HG03039 (cell line): ENCODE data around the gene RFWD3.

Source experiments
- ATAC-seq: cut with Tn5 transposase; IDR thresholded peaks from one replicate; pipeline ENCODE4 v1.9.1; 2021; ENCODE audit warnings: mild to moderate bottlenecking, moderate library complexity; ENCODE audit not compliant: unreplicated experiment

The RFWD3 gene

DNA sequence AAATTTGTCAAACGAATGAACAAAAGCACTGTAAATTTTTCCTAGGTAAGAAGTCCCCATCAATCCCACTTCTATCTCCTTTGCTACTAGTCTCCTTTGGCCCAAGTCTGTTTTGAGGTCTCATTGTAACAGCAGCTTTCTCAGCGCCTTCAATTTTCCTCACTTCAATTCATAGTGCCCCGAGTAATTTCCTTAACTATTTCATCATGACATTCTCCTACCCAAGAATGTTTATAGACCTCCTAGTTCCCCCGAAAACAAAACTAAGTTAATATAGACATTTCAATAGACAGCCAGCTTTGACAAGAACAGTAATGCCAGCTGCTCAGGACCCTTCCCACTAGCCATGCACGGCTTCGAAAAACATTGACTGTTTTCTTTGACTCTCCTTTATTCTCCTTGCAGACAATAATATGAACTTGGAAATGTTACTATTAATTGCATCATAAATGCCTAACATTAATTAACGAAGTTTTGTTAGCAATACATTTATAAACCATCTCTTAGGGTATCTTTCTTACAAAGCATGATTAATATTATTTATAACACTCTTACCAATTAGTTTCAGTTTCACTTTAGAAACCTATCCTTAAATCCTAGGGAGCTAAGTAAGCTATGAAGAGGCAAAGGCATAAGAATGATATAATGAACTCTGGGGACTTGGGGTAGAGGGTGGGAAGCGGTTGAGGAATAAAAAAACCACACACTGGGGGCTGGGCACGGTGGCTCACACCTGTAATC lies 82.6 kb downstream of the RFWD3 start:
- ATAC-seq: no peak

DNA sequence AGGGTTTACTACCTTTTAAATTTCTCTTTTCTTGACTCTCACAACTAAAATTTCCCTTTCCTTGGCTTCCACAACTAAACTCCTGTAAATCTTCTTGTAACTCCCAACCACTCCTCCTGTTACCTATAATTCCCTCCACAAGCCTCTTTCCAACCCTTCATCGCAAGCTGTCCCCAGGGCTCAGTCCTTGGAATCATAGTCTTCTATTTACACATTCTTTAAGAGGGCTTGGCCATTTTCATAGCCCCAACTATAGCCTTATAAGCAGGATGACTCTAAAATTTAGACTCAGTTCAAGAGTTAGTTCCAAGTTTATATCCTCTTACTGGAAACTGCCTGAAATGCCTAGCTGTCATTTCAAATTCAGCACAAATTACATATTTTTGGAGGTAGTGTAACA lies 83.7 kb downstream of the RFWD3 start:
- ATAC-seq: no peak

GRCh38 chr16:74580833-74581232 lies 85.8 kb downstream of the RFWD3 start:
- no peak for ATAC-seq

GRCh38 chr16:74578838-74579237 lies 87.8 kb downstream of the RFWD3 start:
- ATAC-seq: no peak

DNA sequence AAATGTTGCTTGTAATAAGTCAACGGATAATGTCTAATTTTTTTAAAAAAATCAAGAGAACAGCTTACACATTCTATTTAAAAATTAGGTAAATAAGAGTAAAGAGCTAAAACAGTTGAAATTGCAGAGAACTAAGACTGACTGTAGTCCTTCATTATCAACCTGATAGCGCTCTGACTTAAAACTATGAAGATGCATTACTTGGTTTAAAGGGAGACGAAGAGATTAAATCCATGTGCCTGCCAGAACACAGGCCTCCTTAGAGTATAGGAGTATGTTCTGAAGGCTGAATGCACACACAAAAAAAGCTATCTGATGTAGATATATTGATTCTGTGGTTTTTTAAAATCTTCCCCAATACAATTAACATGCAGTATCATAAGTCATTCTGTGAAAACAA lies 88.2 kb downstream of the RFWD3 start:
- ATAC-seq: no peak

- no peak for ATAC-seq
These were observed 88.8 kb downstream of the RFWD3 start for GRCh38 chr16:74577882-74578366.

GRCh38 chr16:74575807-74576643 lies 90.7 kb downstream of the RFWD3 start:
- ATAC-seq: no peak

DNA sequence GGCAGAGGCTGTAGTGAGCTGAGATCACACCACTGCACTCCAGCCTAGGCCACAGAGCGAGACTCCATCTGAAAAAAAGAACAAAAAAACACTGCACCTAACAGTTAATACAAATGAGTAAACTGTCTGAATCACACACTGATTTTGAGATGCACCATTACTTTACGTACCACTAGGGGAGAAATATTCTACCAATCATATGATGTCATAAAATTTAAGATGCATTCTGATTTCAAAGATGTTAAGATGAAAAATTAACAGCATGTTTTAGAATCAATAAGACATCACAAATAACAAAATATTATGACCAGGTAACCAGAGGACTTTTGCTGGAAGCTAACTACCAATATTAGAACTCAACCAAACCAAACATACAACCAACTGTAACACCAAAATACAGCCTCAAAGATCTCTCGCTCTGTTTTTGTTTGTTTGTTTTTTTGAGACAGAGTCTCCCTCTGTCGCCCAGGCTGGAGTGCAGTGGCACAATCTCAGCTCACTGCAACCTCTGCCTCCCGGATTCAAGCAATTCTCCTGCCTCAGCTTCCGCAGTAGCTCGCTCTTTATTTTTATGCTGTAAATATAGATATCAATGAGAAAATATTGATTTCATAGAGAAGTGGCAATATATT lies 91.4 kb downstream of the RFWD3 start:
- no peak for ATAC-seq

GRCh38 chr16:74574146-74574545 lies 92.5 kb downstream of the RFWD3 start:
- no peak for ATAC-seq

- ATAC-seq: no peak
These were observed 93.1 kb downstream of the RFWD3 start for GRCh38 chr16:74573622-74574021.
